ENCODE results near the gene GLCE. TPM values are rescaled to one million over a fixed set of nuclear protein-coding genes. Genes with fewer than 3 reads are reported as not detected.

Gene GLCE
- total RNA-seq, 2 donors from 2014 or later, result 16.3 to 17.2 TPM

DNA sequence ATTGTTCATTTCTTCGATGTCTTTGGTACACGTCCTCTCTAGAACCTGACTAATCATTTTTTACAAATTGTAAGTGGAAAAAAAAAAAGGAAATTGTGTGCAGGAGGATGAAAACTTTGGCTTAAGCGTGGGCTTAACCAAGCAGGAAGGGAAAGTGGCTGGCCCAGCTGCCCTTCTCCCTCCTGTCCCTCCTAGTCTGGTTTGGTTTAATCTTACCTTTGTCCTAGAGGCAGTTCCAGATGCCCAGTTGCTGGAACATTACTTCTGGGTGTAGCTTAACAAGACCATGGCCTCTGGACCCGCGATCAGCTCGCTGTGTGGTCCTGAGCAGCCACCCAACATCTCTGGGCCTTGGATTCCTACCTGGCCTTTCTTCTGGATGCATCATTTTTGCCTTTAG lies 153.7 kb downstream of the GLCE start:
- peaks cover 9% of the 10 kb centered on the region for H3K36me3 ChIP-seq (ENCODE audit: control insufficient read depth, insufficient read depth, low read length)
- peaks cover 6% of the 10 kb centered on the region for H3K4me1 ChIP-seq (ENCODE audit: control insufficient read depth, insufficient read depth, low read length)
- peaks cover 23% of the 10 kb centered on the region for H3K4me1 Mint-ChIP-seq
- no peak overlapping the region for H3K27ac Mint-ChIP-seq
- TF ChIP-seq CTCF (conservative IDR thresholded peaks at IDR 0.05), result no peak
- H3K4me3 Mint-ChIP-seq, result no peak overlapping the region
- H3K9me3 Mint-ChIP-seq, result no peaks in the 10 kb centered on the region
- no peak overlapping the region for H3K27ac ChIP-seq (ENCODE audit: low read depth, low read length)
- no peak overlapping the region for H3K4me3 ChIP-seq (ENCODE audit: low read length)
- no peak for DNase-seq
- H3K27me3 ChIP-seq (ENCODE audit: control insufficient read depth, insufficient read depth, low read length, poor library complexity, severe bottlenecking), result no peaks in the 10 kb centered on the region
- H3K9me3 ChIP-seq (ENCODE audit: control insufficient read depth, low read length), result no peaks in the 10 kb centered on the region
- peaks cover 7% of the 10 kb centered on the region for H3K36me3 Mint-ChIP-seq (ENCODE audit: low read depth)
- H3K27me3 Mint-ChIP-seq (ENCODE audit: insufficient read depth), result no peaks in the 10 kb centered on the region
- H3K9ac ChIP-seq (ENCODE audit: extremely low read depth, low read length, poor library complexity, severe bottlenecking), result no peak overlapping the region
- 97 to 100% methylated on average over 4 to 6 of the region's 6 CpGs for WGBS, 2 experiments (ENCODE audit: insufficient coverage in 1 of 2, insufficient read length in 1 of 2)

- Mint-ChIP-seq H3K27ac (peak overlapping the region; percentile 21), H3K4me3 (no peak overlapping the region), H3K36me3 (ENCODE audit: low read depth) (peaks cover 4% of the 10 kb centered on the region), H3K27me3 (ENCODE audit: insufficient read depth) (no peaks in the 10 kb centered on the region), H3K4me1 (peaks cover 29% of the 10 kb centered on the region), H3K9me3 (no peaks in the 10 kb centered on the region)
- H3K4me3 ChIP-seq (ENCODE audit: low read length), result no peak overlapping the region
- no peaks in the 10 kb centered on the region for H3K9me3 ChIP-seq (ENCODE audit: control insufficient read depth, low read length)
- H3K27me3 ChIP-seq (ENCODE audit: control insufficient read depth, insufficient read depth, low read length, poor library complexity, severe bottlenecking), result no peaks in the 10 kb centered on the region
- no peak for DNase-seq
- H3K4me1 ChIP-seq (ENCODE audit: control insufficient read depth, insufficient read depth, low read length), result peaks cover 12% of the 10 kb centered on the region
- WGBS, 2 experiments (ENCODE audit: insufficient coverage in 1 of 2, insufficient read length in 1 of 2), result 89 to 95% methylated on average over 5 to 8 of the region's 8 CpGs
- no peak for TF ChIP-seq CTCF (conservative IDR thresholded peaks at IDR 0.05)
- no peak overlapping the region for H3K9ac ChIP-seq (ENCODE audit: extremely low read depth, low read length, poor library complexity, severe bottlenecking)
- H3K36me3 ChIP-seq (ENCODE audit: control insufficient read depth, insufficient read depth, low read length), result peaks cover 9% of the 10 kb centered on the region
- H3K27ac ChIP-seq (ENCODE audit: low read depth, low read length), result no peak overlapping the region
Measured at GRCh38 chr15:69314736-69315135, 154.3 kb downstream of the GLCE start.

DNA sequence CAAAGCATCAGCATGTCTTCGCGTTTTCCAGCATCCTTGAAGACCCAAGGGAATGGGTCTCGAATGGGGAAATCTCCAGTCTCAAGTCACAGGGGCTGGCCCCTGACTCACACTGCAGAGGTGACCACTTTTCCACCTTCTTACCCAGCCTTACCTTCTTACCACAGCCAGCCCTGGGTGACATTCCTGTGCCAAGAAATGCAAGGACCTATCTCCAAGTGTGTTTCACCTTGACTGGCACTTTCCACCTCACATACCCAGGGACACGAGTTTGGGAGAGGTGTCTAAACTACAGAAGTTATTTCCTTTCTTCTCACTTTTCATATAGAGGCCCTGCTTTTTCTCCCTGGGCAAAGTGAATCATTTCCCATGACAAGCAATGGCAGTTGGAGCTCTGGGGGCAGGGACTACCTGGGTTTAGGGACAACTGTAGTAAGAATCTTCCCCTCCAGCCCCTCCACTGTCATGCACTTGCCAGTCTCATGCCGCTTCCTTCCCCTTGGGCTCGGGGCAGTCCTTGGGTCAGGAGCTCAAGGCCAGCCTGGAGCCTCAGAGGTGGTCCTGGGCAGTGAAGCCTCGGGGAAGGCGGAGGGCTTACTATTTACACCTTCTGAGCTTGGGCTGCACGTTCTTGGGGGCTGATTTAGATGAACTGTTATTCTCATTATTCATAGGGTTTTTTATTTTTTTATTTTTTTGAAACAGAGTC lies 155.1 kb downstream of the GLCE start:
- DNase-seq, result no peak
- Histone ChIP-seq H3K36me3 (ENCODE audit: control insufficient read depth, insufficient read depth, low read length) (peaks cover 9% of the 10 kb centered on the region), H3K27ac (ENCODE audit: low read depth, low read length) (no peak overlapping the region), H3K4me1 (ENCODE audit: control insufficient read depth, insufficient read depth, low read length) (peaks cover 18% of the 10 kb centered on the region), H3K27me3 (ENCODE audit: control insufficient read depth, insufficient read depth, low read length, poor library complexity, severe bottlenecking) (no peaks in the 10 kb centered on the region), H3K9me3 (ENCODE audit: control insufficient read depth, low read length) (no peaks in the 10 kb centered on the region), H3K9ac (ENCODE audit: extremely low read depth, low read length, poor library complexity, severe bottlenecking) (no peak overlapping the region), H3K4me3 (ENCODE audit: low read length) (no peak overlapping the region)
- 91 to 100% methylated on average over 1 to 9 of the region's 9 CpGs for WGBS, 2 experiments (ENCODE audit: insufficient coverage in 1 of 2, insufficient read length in 1 of 2)
- Mint-ChIP-seq H3K27ac (no peak overlapping the region), H3K4me1 (peaks cover 34% of the 10 kb centered on the region), H3K9me3 (no peaks in the 10 kb centered on the region), H3K27me3 (ENCODE audit: insufficient read depth) (no peaks in the 10 kb centered on the region), H3K36me3 (ENCODE audit: low read depth) (peaks cover 2% of the 10 kb centered on the region), H3K4me3 (no peak overlapping the region)
- TF ChIP-seq CTCF (conservative IDR thresholded peaks at IDR 0.05), result no peak

Measured in endodermal cell (in vitro differentiated cells).